ENCODE measurements around the gene KRT4. TPM values are rescaled to one million over a fixed set of nuclear protein-coding genes. Genes with fewer than 3 reads are reported as not detected.

Gene KRT4
- total RNA-seq, 1 experiment from 2014 or later = not detected

DNA sequence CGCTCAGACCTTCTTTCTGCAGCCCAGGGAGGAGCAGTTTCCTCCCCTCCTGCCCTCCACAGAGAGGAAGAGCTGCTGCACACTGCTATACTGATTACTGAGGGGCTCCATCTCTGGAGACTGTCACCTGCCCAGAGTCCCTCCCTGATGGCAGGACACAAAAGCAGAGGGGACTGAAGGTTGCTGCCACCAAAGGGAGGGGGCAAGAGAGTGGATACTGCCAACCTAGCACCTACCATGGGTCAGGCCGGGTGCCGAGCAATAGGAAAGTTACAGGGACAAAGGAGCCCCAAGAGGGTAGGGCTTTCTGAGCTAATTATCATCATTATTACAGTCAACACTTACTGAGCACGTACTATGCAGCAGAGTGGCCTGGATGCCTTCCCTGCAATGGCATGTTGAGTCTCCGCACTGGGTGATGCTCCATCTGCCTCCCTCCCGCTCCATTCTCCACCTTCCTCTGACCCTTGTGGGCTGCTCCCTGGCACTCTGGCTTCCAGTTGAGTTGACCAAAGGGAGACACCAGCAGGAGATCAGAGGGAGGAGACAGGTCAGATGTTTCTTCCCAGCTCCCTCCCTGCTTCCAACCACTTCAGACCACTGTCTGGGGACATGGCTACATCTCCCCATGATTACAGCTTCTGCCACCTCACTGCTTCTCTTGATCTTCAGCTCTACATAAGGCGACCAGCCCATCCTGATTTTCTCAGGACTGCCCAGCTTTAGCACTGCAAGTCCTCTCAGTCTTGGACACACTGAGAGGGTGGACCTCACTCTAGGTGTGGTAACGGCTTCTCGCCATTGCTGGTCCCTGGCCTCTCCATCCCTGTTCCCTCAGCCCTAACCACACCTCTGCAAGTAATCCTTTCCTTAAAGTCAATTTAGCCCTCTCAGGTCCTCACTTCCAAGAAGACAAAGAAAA lies 22.8 kb upstream of the KRT4 start:
- no peak for DNase-seq (ENCODE audit: low spot score)

DNA sequence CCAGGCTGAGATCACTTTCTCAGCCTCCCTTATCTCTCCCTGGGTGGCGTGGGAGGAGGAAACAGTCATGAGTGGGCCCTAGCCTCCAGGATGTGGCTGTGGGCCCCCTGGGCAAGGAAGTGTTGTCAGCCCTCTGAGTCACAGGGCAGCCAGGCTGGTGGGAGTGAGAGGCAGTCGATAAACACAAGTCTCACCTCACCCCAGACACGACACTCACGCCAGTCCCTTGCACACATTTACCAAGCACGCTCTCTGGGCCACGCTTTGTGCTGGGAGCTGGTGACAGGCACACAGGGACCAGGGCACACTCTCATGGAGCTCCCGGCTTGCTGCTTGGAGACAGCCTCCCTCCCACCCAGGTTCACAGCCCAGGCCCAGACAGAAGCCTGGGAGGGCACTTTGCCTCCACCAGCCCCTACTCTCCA lies 22.1 kb upstream of the KRT4 start:
- DNase-seq (ENCODE audit: low spot score) = peak; percentile 52

GRCh38 chr12:52835271-52836041 lies 21.5 kb upstream of the KRT4 start:
- no peak for DNase-seq (ENCODE audit: low spot score)

DNA sequence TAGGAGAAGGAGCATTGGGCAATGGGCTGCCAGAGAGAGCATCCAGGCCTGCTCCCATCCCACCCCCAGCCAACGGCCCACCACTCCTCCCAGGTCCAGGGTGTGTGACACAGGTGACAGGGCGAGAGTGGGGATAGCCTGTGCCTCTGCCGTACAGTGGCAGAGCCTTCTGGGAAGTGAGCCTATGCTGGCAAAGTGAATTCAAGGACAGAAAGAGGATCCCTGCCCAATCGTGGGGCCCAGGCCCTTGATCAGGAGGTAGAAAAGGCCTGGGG lies 20.7 kb upstream of the KRT4 start:
- DNase-seq (ENCODE audit: low spot score) = no peak

GRCh38 chr12:52833922-52834726 lies 20.2 kb upstream of the KRT4 start, which contains the start of gene KRT79:
KRT79 (minus strand) TSS chr12:52834311; CDS start chr12:52834260, 51 bp downstream.
- DNase-seq (ENCODE audit: low spot score) = no peak

DNA sequence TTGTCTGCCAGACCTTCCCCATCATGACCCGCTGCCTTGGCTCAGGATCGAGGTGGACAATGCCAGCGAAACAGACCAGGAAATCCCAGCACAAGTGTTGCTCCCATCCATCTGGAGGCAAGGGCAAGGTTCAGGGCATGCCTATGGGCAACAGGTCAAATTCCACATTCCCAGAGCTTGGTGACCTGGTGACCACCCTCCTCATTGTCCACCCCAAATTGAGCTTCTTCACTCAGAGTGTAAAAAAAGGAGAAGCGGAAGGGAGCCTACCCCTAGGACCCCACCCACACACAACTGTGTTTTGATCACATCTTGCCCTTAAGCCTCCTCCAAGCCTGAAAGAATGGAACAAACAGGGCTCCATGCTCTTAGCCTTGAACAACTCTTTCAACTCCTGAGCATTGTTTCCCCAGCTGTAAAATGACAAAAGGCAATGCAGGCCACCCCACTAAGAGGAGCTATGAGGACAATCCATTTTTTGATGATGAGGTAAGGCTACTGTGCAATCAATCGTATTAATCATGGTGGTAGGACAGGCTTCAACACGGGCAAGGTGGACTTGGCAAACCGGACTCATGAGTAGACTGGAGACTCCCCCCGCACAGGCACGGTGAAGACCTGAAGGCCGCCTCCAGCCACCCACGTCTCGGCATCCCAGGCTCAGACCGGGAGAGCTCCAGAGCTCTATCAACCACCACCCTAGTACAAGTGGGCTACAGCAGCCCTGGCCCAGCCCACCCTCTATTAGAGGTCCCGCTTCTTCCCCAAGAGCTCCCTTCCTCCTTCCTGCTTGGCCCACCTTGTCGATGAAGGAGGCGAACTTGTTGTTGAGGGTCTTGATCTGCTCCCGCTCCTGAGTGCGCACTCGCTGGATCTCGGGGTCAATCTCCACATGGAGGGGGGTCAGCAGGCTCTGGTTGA lies 19.3 kb upstream of the KRT4 start:
- DNase-seq (ENCODE audit: low spot score) = no peak

DNA sequence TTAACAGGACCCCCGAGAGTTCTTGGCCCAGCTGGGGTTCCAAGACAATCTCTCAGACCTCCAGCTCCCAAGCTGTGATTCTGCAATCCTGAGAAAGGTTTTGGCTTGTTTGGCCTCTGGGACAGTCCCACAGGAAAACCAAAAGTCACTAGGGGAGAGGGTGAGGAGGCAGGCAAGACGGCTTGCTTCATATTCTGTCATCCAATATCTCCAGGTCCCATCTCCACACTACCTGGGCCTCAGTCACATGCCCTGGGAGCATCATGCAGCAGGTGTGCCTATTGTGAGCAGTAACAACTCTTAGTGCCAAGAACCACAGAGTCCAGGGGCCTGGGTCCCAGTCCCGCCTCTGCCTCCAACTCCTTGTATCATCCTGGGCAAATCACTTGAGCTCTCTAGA lies 18.5 kb upstream of the KRT4 start:
- no peak for DNase-seq (ENCODE audit: low spot score)

DNA sequence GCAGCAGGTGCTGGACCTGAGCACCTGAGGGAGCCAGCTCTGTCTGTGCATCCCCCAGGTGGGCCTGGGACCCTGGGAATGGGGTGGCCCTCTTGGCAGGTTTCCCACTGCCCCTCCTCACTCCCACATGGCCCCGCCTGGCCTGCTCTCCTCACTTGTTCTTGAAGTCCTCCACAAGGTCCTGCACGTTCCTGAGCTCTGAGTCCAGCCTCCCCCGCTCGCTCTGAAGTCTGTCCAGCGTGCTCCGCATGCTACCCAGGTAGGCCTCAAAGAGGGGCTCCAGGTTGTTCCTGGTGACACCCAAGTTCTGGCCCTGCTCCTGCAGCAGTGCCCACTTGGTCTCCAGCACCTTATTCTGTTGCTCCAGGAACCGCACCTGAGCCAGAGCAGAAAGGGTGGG lies 17.3 kb upstream of the KRT4 start:
- DNase-seq (ENCODE audit: low spot score) = no peak

- no peak for DNase-seq (ENCODE audit: low spot score)
These were observed 16.3 kb upstream of the KRT4 start for GRCh38 chr12:52829986-52830770.

- DNase-seq (ENCODE audit: low spot score) = no peak
These were observed 14.7 kb upstream of the KRT4 start for GRCh38 chr12:52828591-52829021.

GRCh38 chr12:52828156-52828555 lies 14.2 kb upstream of the KRT4 start:
- no peak for DNase-seq (ENCODE audit: low spot score)

- DNase-seq (ENCODE audit: low spot score) = no peak
These were observed 13.7 kb upstream of the KRT4 start for GRCh38 chr12:52827499-52828090.

DNA sequence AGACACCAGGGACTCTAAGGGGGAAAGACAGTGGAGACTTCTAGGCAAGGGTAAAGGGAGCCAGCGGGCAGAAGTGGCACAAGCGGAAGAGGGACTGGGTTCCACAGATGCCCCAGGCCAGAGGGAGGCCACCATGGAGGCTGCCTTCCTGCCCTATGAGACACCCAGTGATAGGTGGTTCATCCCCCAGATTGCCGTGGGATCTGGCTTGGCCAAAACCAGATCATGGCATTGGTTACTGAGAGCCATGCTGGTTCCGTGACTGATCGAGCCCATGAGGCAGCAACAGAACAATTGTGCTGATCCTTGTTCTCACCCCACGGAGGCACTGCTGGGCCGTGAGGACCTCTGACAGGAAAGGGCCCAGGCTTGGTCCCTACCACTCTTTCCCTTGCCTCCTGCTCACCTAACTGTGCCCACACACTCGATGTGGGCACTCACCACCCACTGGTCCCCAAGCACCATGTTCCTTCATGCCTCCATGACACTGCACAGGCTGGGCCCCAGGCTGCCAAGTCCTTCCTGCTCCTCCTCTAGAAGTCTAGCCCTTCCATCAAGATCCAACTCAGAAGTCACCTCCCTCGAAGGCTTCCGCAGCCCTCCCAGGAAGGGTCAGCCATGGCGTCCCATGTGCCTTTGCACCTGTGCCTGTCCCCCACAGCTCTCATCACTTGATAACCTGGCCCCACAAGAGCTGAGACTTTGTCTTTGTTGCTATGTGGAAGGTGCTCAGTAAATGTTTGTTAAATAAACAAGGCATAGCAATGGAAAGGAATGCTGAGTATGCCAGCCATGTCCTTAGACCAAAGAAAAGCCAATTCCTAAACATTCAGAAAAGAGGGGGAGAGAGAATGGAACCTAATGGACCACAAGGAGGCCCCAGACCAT lies 12.9 kb upstream of the KRT4 start:
- DNase-seq (ENCODE audit: low spot score) = no peak

- DNase-seq (ENCODE audit: low spot score) = no peak
These were observed 12.0 kb upstream of the KRT4 start for GRCh38 chr12:52825961-52826360.

- DNase-seq (ENCODE audit: low spot score) = no peak
These were observed 11.0 kb upstream of the KRT4 start for GRCh38 chr12:52824741-52825410.

- no peak for DNase-seq (ENCODE audit: low spot score)
These were observed 10.0 kb upstream of the KRT4 start for GRCh38 chr12:52823761-52824450.

GRCh38 chr12:52822771-52823510 lies 9.0 kb upstream of the KRT4 start:
- no peak for DNase-seq (ENCODE audit: low spot score)

Data from H4 (cell line).